NCI-H748 (cell line): ENCODE measurements around the gene SEMA3C.
A peak's percentile ranks its signal among the peaks of the same experiment; 100 is the strongest.
"Not testable (repeated sequence)": the region's sequence is repeated elsewhere in the genome, so short reads cannot be mapped to it uniquely, and the experiment has no call there.

ENCODE experiments used
- DNase-seq: peaks from one replicate; lab custom pipeline; 2025; ENCODE audit not compliant: unreplicated experiment; lab: John Stamatoyannopoulos, UW

SEMA3C gene

GRCh38 chr7:80929619-80930018 is 10.8 kb upstream of the SEMA3C start:
- no peak for DNase-seq

- DNase-seq, result not testable (repeated sequence)
Observed at GRCh38 chr7:80926955-80927354, 8.1 kb upstream of the SEMA3C start.

GRCh38 chr7:80924090-80924489 is 5.2 kb upstream of the SEMA3C start:
- no peak for DNase-seq

- DNase-seq, result peak; percentile 84
Observed at GRCh38 chr7:80923211-80923612, 4.4 kb upstream of the SEMA3C start.

- DNase-seq, result no peak
Observed at GRCh38 chr7:80922253-80923049, 3.6 kb upstream of the SEMA3C start.

- DNase-seq, result no peak
Observed at GRCh38 chr7:80921130-80921529, 2.3 kb upstream of the SEMA3C start.

GRCh38 chr7:80918399-80918798 is 452 bp downstream of the SEMA3C start:
- DNase-seq, result peak; percentile 21

GRCh38 chr7:80916770-80917741 is 1.8 kb downstream of the SEMA3C start:
- peak; percentile 25 for DNase-seq

GRCh38 chr7:80910228-80910627 is 8.6 kb downstream of the SEMA3C start:
- no peak for DNase-seq

- DNase-seq, result no peak
Observed at GRCh38 chr7:80908360-80908797, 10.5 kb downstream of the SEMA3C start.

- no peak for DNase-seq
Observed at GRCh38 chr7:80907612-80908011, 11.2 kb downstream of the SEMA3C start.

- DNase-seq, result no peak
Observed at GRCh38 chr7:80907141-80907601, 11.7 kb downstream of the SEMA3C start.

- no peak for DNase-seq
Observed at GRCh38 chr7:80905334-80905733, 13.5 kb downstream of the SEMA3C start.

- no peak for DNase-seq
Observed at GRCh38 chr7:80902716-80903308, 16.0 kb downstream of the SEMA3C start.

GRCh38 chr7:80902019-80902418 is 16.8 kb downstream of the SEMA3C start:
- DNase-seq, result no peak

GRCh38 chr7:80900583-80901576 is 18.0 kb downstream of the SEMA3C start:
- DNase-seq, result no peak

- no peak for DNase-seq
Observed at GRCh38 chr7:80896906-80897598, 21.8 kb downstream of the SEMA3C start.

- no peak for DNase-seq
Observed at GRCh38 chr7:80895056-80895455, 23.8 kb downstream of the SEMA3C start.

GRCh38 chr7:80891259-80891544 is 27.6 kb downstream of the SEMA3C start:
- DNase-seq, result no peak
